ENCODE data around the gene NCOA6.
"Not testable (repeated sequence)": the region's sequence is repeated elsewhere in the genome, so short reads cannot be mapped to it uniquely, and the experiment has no call there.

The NCOA6 gene

GRCh38 chr20:34772437-34772836 lies 53.0 kb downstream of the NCOA6 start:
- DNase-seq, result no peak

DNA sequence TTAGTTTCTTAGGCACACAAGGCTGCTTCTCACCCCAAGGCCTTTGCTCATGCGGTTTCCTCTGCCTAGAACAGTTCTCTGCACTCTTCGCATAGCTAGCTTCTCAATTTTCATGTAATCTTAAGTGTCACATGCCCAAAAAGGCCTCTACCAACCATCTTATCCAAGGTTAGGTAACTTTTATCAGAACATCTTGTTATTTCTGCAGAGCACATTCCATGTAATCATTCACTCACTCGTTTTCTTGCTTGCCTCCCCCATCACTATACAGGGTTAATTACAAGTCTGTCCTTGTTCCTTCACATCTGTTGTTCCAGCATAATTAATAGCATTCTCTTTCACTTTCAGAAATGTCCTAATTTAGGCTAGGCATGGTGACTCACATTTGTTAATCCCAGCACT lies 53.8 kb downstream of the NCOA6 start:
- no peak for DNase-seq

DNA sequence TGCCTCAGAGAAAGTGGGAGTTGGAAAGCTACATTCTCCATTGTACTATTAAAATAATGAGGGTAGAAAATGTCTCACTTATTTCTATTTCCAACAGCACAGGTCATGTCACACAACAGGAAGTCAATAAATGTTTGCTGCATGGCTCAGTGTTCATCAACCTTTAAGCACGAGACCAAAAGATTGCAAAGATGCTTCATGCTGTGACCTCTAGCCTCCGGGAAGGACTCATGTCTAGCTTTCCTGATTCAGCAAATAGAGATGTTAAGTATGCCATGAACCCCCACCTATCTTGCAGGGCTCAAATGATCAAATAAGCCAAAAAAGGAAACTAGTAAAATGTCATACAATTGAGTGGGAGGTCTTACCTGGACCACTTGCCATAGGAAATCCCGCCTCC lies 57.4 kb downstream of the NCOA6 start:
- DNase-seq, result no peak

GRCh38 chr20:34762031-34762555 lies 63.4 kb downstream of the NCOA6 start:
- no peak for DNase-seq

GRCh38 chr20:34755367-34755766 lies 70.1 kb downstream of the NCOA6 start:
- DNase-seq, result no peak

DNA sequence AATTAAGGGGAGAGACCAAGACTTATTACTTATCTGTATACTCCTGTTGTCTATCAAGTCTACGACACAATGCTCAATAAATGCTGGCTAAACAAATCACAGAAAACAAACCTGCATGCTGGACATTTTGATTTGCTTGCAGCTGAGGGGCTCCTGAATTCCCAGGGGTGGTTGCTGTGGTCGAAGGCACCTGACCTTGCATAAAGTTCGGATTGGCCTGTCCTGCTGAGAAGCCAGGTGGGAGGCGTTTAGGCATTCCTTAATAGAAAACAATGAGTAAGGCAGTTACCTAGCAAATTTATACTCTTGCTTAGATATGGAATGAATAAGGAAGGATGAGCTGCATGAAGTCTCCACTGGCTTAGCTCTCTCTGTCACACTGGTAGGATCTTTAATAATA lies 70.8 kb downstream of the NCOA6 start:
- DNase-seq, result no peak

DNA sequence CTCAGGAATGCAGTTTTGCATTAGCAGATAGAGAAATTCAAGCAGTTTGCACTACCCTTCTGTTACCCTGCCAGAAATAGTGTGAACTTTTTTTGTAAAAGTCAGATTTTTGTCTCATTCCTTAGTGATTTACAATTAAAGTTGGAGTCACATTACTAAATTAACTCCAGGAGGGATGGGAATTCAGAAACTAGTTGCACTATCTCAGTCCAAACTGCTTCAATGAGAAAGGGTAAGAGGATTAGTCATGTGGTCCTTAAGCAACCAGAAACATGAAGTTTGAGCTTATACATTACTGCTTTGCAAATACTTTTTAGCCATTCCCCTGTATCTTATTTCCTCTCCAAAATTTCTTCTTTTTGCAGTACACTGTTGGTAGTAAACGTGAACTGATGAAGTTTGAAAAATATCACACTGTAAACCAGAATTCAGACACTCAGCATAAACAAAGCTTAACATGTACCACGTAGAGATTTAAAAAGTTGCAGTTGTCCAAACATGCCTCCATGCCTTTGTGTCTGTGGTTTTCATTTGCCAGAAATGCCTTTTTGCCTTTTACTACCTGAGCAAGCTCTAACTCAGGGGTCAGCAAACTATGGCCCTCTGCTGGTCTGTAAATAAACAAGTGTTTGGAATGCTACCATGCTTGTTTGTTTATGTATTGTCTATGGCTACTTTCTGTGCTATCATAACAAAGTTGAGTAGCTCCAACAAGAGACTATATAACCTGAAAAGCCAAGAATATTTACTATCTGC lies 71.6 kb downstream of the NCOA6 start:
- DNase-seq, result no peak

DNA sequence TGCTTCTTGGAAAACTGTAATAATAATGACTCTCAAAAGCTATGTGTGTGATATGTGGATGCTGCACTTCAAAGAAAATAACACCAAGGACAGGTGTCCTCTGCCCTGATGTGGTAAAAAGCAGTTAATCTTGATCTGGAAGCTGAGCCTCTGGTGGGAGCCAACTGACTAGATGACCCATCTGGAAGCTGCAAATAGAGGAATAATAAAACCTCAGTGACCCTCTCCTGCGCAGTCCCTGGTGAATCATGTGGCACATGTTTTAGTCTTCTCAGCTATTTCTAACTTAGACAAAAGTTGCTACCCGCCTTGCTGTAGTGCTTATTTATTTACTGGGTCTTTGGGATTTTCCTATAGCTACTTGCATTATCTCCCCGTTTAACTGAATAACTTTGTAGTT lies 74.0 kb downstream of the NCOA6 start:
- DNase-seq, result no peak

- DNase-seq, result no peak
Measured at GRCh38 chr20:34750484-34750883, 75.0 kb downstream of the NCOA6 start.

GRCh38 chr20:34748709-34749108 lies 76.7 kb downstream of the NCOA6 start:
- DNase-seq, result no peak

GRCh38 chr20:34747479-34747878 lies 78.0 kb downstream of the NCOA6 start:
- DNase-seq, result no peak

- DNase-seq, result no peak
Measured at GRCh38 chr20:34746674-34747073, 78.8 kb downstream of the NCOA6 start.

DNA sequence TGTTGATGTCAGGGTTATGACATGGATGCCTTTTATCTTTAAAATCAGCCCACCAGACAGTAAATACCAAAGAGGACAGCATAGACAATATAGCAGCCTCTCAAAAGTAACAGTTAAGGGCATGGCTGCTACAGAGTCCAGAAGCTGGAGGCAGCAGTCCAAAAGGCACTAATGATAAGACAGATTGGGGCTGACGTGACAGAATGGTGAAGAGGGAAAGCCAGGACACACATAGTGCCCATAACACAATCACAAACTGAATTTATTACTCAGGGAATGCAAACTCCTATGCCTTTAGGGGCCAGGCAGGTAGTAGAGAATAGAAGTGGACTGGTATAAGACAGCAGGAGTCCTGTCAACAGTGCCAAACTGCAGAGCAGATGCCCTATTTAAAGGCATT lies 80.6 kb downstream of the NCOA6 start:
- DNase-seq, result no peak

DNA sequence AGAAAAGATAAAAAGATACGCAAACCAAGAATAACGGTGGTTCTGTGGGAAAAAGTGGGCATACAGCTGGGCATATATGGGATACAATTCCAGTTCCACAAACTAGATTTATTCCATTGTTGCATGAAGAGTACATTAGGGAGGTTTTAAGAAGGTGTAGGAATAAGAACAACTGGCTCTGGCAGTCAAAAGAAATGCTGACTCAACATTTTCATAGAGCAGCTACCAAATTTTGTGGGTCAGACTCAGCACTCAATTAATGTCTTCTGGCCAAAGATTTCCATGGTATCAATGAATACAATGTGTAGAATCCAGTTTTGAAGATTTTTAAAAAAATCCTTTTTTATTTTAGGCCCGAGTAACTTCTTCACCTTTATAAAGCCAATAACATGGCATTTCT lies 81.1 kb downstream of the NCOA6 start:
- DNase-seq, result no peak

- DNase-seq, result no peak
Measured at GRCh38 chr20:34743039-34743438, 82.4 kb downstream of the NCOA6 start.

GRCh38 chr20:34736106-34736735 lies 89.2 kb downstream of the NCOA6 start:
- no peak for DNase-seq

GRCh38 chr20:34732523-34732922 lies 92.9 kb downstream of the NCOA6 start:
- no peak for DNase-seq

- DNase-seq, result no peak
Measured at GRCh38 chr20:34729416-34729815, 96.0 kb downstream of the NCOA6 start.

- no peak for DNase-seq
Measured at GRCh38 chr20:34724172-34724571, 101.3 kb downstream of the NCOA6 start.

GRCh38 chr20:34722560-34722959 lies 102.9 kb downstream of the NCOA6 start:
- DNase-seq, result not testable (repeated sequence)

- DNase-seq, result no peak
Measured at GRCh38 chr20:34720266-34720665, 105.2 kb downstream of the NCOA6 start.

DNA sequence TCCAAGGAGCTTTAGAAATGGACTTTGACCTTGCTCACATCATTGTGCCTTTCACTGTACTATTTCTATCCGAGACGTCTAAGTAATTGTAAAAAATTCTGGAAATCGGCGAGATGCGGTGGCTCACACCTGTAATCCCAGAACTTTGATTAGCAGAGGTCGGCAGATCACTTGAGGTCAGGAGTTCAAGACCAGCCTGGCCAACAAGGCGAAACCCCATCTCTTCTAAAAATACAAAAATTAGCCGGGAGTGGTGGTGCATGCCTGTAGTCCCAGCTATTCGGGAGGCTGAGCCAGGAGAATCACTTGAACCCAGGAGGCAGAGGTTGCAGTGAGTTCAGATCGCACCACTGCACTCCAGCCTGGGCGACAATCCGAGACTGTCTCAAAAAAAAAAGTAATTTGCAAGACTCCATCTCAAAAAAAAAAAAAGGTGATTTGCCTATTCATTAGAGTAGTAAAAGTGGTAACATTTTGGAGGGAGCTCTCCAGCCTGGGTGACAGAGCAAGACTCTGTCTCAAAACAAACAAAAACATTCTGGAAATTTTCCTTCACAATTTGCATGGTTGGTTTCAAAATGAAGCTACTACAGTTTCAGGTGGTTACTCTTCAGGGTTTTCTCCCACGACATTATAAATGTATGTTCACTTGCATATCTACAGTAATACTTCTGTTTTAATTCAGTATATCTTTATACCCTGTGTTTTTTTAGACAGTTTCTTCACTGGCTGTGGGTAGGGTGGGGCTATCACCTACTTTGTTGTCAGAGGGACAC lies 106.0 kb downstream of the NCOA6 start:
- DNase-seq, result not testable (repeated sequence)

DNA sequence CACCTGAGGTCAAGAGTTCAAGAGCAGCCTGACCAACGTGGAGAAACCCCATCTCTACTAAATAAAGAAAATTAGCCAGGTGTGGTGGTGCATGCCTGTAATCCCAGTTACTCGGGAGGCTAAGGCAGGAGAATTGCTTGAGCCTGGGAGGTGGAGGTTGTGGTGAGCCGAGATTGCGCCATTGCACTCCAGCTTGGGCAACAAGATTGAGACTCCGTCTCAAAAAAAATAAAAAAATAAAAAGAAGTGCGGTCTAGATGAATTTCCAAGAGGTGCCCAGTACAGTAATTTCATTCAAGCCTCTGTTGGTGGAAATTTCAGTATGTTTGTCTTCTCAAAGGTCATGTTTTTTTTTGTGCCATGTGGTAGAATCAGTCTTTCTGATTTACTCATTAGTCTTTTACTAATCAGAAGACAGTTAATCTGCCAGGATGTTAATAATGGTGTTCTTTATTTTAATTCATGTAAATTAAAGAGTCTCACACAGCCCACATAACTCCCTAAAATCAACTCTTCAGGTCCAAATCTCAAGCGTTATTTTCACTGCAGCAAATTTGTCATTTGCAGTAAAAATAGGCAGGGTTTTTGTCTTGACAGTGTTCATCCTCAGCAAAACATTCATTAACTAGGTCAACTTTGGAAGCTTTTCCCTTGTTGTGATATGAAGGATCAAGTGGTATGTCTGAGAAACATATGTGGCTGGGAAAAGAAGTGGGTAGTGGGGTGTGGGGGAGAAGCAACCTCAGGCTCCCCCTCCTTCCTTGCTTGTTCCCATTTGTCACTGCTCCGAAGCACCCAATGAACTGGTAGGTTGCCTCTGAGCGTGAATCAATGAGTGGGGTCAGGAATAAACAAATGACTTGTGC lies 108.0 kb downstream of the NCOA6 start:
- DNase-seq, result no peak

Data from T-helper 9 cell (primary cell).